ENCODE data around the gene MMP7.
"Not testable (repeated sequence)": the region's sequence is repeated elsewhere in the genome, so short reads cannot be mapped to it uniquely, and the experiment has no call there.

Gene MMP7

GRCh38 chr11:102538932-102539331 lies 8.4 kb upstream of the MMP7 start:
- no peak for DNase-seq

- DNase-seq: no peak
Observed at GRCh38 chr11:102534261-102534872, 3.8 kb upstream of the MMP7 start.

- no peak for DNase-seq
Observed at GRCh38 chr11:102528618-102529017, 1.9 kb downstream of the MMP7 start.

- DNase-seq: no peak
Observed at GRCh38 chr11:102527684-102528083, 2.9 kb downstream of the MMP7 start.

- DNase-seq: no peak
Observed at GRCh38 chr11:102527041-102527440, 3.5 kb downstream of the MMP7 start.

GRCh38 chr11:102523887-102524286 lies 6.7 kb downstream of the MMP7 start:
- DNase-seq: no peak

GRCh38 chr11:102523189-102523570 lies 7.4 kb downstream of the MMP7 start:
- no peak for DNase-seq

- DNase-seq: no peak
Observed at GRCh38 chr11:102522312-102523188, 8.0 kb downstream of the MMP7 start.

GRCh38 chr11:102521121-102521520 lies 9.4 kb downstream of the MMP7 start:
- DNase-seq: no peak

GRCh38 chr11:102520514-102520913 lies 10.0 kb downstream of the MMP7 start:
- DNase-seq: no peak

GRCh38 chr11:102518296-102519094 lies 12.1 kb downstream of the MMP7 start:
- DNase-seq: no peak

GRCh38 chr11:102517670-102518069 lies 12.9 kb downstream of the MMP7 start:
- DNase-seq: no peak

- DNase-seq: no peak
Observed at GRCh38 chr11:102516179-102516578, 14.4 kb downstream of the MMP7 start.

- DNase-seq: no peak
Observed at GRCh38 chr11:102513869-102514268, 16.7 kb downstream of the MMP7 start.

- DNase-seq: no peak
Observed at GRCh38 chr11:102510439-102511135, 20.0 kb downstream of the MMP7 start.

GRCh38 chr11:102502831-102503230 lies 27.7 kb downstream of the MMP7 start:
- not testable (repeated sequence) for DNase-seq

- no peak for DNase-seq
Observed at GRCh38 chr11:102500829-102501228, 29.7 kb downstream of the MMP7 start.

GRCh38 chr11:102499931-102500330 lies 30.6 kb downstream of the MMP7 start:
- no peak for DNase-seq

GRCh38 chr11:102499151-102499550 lies 31.4 kb downstream of the MMP7 start:
- DNase-seq: no peak

GRCh38 chr11:102497061-102497460 lies 33.5 kb downstream of the MMP7 start:
- DNase-seq: no peak

- peak; percentile 68 for DNase-seq
Observed at GRCh38 chr11:102495161-102496042, 35.1 kb downstream of the MMP7 start.

GRCh38 chr11:102494216-102494615 lies 36.3 kb downstream of the MMP7 start:
- no peak for DNase-seq
